Measurements from ENCODE around the gene TTC34.
A peak's percentile ranks its signal among the peaks of the same experiment; 100 is the strongest.
"Not testable (repeated sequence)": the region's sequence is repeated elsewhere in the genome, so short reads cannot be mapped to it uniquely, and the experiment has no call there.

Gene TTC34

GRCh38 chr1:2799811-2800663 is 1.5 kb downstream of the TTC34 start:
- no peak for DNase-seq (ENCODE audit: low read depth in 2 of 3, low spot score in 2 of 3)

GRCh38 chr1:2798958-2799357 is 2.5 kb downstream of the TTC34 start:
- not testable (repeated sequence) for DNase-seq (ENCODE audit: low read depth in 2 of 3, low spot score in 2 of 3)

GRCh38 chr1:2797741-2798016 is 3.8 kb downstream of the TTC34 start:
- DNase-seq (ENCODE audit: low read depth in 2 of 3, low spot score in 2 of 3), result no peak

GRCh38 chr1:2796890-2797740 is 4.4 kb downstream of the TTC34 start:
- no peak for DNase-seq (ENCODE audit: low read depth in 2 of 3, low spot score in 2 of 3)

- no peak for DNase-seq (ENCODE audit: low read depth in 2 of 3, low spot score in 2 of 3)
These were observed 5.6 kb downstream of the TTC34 start for GRCh38 chr1:2795926-2796325.

- DNase-seq (ENCODE audit: low read depth in 2 of 3, low spot score in 2 of 3), result no peak
These were observed 10.3 kb downstream of the TTC34 start for GRCh38 chr1:2791027-2791760.

- DNase-seq (ENCODE audit: low read depth in 2 of 3, low spot score in 2 of 3), result no peak
These were observed 11.4 kb downstream of the TTC34 start for GRCh38 chr1:2789986-2790581.

- no peak for DNase-seq (ENCODE audit: low read depth in 2 of 3, low spot score in 2 of 3)
These were observed 12.1 kb downstream of the TTC34 start for GRCh38 chr1:2789164-2789985.

- no peak for DNase-seq (ENCODE audit: low read depth in 2 of 3, low spot score in 2 of 3)
These were observed 12.9 kb downstream of the TTC34 start for GRCh38 chr1:2788506-2789163.

- DNase-seq (ENCODE audit: low read depth in 2 of 3, low spot score in 2 of 3), result no peak
These were observed 14.2 kb downstream of the TTC34 start for GRCh38 chr1:2787163-2787911.

- peak; percentile 16 to 65 (median 60) for DNase-seq (ENCODE audit: low read depth in 2 of 3, low spot score in 2 of 3)
These were observed 14.9 kb downstream of the TTC34 start for GRCh38 chr1:2786329-2787162.

GRCh38 chr1:2785631-2786328 is 15.7 kb downstream of the TTC34 start:
- no peak for DNase-seq (ENCODE audit: low read depth in 2 of 3, low spot score in 2 of 3)

GRCh38 chr1:2784854-2785630 is 16.5 kb downstream of the TTC34 start:
- no peak for DNase-seq (ENCODE audit: low read depth in 2 of 3, low spot score in 2 of 3)

- no peak for DNase-seq (ENCODE audit: low read depth in 2 of 3, low spot score in 2 of 3)
These were observed 17.8 kb downstream of the TTC34 start for GRCh38 chr1:2783435-2784397.

- no peak for DNase-seq (ENCODE audit: low read depth in 2 of 3, low spot score in 2 of 3)
These were observed 18.4 kb downstream of the TTC34 start for GRCh38 chr1:2783069-2783434.

- DNase-seq (ENCODE audit: low read depth in 2 of 3, low spot score in 2 of 3), result no peak
These were observed 19.9 kb downstream of the TTC34 start for GRCh38 chr1:2781627-2782026.

All from activated CD8-positive, alpha-beta memory T cell treated with anti-CD3 and anti-CD28 coated beads for 48 hours (primary cell).